ENCODE measurements around the gene MSL2.
"Not testable (repeated sequence)": the region's sequence is repeated elsewhere in the genome, so short reads cannot be mapped to it uniquely, and the experiment has no call there.

DNA sequence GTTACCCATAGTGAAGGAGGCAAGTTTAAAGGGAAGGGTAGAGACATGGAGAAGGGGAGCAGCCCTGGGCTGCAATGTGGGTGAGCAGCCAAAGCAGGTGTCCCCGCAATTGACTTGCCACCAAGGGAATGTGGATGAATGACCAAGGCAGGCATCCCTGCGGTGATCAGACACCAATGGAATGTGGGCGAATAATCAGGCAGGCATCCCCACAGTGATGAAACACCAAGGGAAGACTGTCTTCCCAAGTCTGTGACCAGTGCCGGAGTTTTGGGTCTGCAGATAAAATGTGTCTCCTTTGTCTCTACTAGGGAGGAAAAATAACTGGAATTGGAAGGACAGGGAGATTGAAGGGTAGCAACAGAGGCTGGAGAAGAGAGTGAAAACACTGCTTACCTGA, 26.6 kb upstream of the MSL2 start:
- not testable (repeated sequence) for TF ChIP-seq CEBPB (IDR thresholded peaks at IDR 0.05; ENCODE audit: low read depth, low read length); CTCF (IDR thresholded peaks at IDR 0.05; ENCODE audit: control extremely low read depth in 1 of 3, insufficient read depth in 1 of 3, low read depth in 1 of 3, low read length in 3 of 3); YY1 (IDR thresholded peaks at IDR 0.05; ENCODE audit: low read depth, low read length); CHD2 (IDR thresholded peaks at IDR 0.05; ENCODE audit: low read length); SIRT6 (IDR thresholded peaks at IDR 0.05; ENCODE audit: low read length); HDAC6 (IDR thresholded peaks at IDR 0.05; ENCODE audit: low read depth, low read length); POLR2AphosphoS5 (IDR thresholded peaks at IDR 0.05; ENCODE audit: low read depth, low read length); NANOG (IDR thresholded peaks at IDR 0.05; ENCODE audit: insufficient read depth, low read depth, low read length, poor library complexity, severe bottlenecking); SP1 (IDR thresholded peaks at IDR 0.05; ENCODE audit: low read depth, low read length); CBX5 (IDR thresholded peaks at IDR 0.05; ENCODE audit: low read depth, low read length); POLR2A (IDR thresholded peaks at IDR 0.05; ENCODE audit: control extremely low read depth in 1 of 2, low read depth in 2 of 2, low read length in 2 of 2); NRF1 (IDR thresholded peaks at IDR 0.05; ENCODE audit: low read depth, low read length); ZNF274 (IDR thresholded peaks at IDR 0.05; ENCODE audit: borderline replicate concordance, extremely low read depth, low read length)
